ENCODE results near the gene RANBP3.

GRCh38 chr19:5895409-5895808 is 82.5 kb downstream of the RANBP3 start:
- TF ChIP-seq CTCF (IDR thresholded peaks at IDR 0.05 in 4 of 5, conservative IDR thresholded peaks at IDR 0.05 in 1 of 5): no peak
- no peak for TF ChIP-seq POLR2A (IDR thresholded peaks at IDR 0.05)

All from gastrocnemius medialis (tissue), 4 donors.